ENCODE measurements around the gene JMJD8.

- TF ChIP-seq TAF1 (IDR thresholded peaks at IDR 0.05; ENCODE audit: borderline replicate concordance, insufficient read depth, low read length) (no peak), REST (IDR thresholded peaks at IDR 0.05; ENCODE audit: insufficient read depth in 1 of 2, low read depth in 2 of 2, low read length in 2 of 2) (no peak), POLR2AphosphoS5 (IDR thresholded peaks at IDR 0.05; ENCODE audit: low read depth, low read length) (no peak)
These were observed 49.5 kb upstream of the JMJD8 start for GRCh38 chr16:733382-734207.

Measured in PFSK-1 (cell line).